CD4-positive, alpha-beta T cell treated with Interleukin-6 at 100 ng/mL for 8 hours (primary cell): ENCODE measurements around the gene FAM131A.
"Not testable (repeated sequence)": the region's sequence is repeated elsewhere in the genome, so short reads cannot be mapped to it uniquely, and the experiment has no call there.

Source experiments
- DNase-seq: peaks from one replicate; pipeline ENCODE4 v3.0.0-alpha.2; 2020; ENCODE audit warnings: mixed read lengths, low spot score

The FAM131A gene

DNA sequence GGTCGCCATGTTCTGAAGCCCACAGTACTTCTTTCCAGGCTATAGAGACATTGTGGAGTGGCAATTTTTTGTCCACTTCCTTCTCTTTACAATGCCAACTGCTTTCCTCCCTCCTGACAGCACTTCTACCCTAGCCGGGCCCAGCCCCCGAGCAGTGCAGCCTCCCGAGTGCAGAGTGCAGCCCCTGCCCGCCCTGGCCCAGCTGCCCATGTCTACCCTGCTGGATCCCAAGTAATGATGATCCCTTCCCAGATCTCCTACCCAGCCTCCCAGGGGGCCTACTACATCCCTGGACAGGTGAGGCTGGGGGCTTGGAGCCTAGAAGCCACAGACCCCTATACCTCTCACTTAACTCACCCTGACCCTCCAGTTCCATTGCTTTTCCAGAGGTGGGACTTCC, 20.2 kb upstream of the FAM131A start:
- DNase-seq, result no peak

DNA sequence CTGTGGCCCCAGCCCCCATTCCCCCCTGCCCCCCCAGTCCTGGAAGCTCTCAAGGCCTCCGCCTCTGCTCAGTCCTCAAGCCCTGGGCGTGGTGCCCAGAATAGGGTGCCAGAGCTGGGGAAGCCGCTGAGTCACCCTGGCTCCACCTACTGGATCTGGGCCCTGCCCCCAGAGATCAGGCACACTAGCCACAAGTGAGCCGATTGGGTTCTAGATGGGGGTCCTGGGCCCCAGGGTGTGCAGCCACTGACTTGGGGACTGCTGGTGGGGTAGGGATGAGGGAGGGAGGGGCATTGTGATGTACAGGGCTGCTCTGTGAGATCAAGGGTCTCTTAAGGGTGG, 17.3 kb upstream of the FAM131A start:
- DNase-seq, result no peak

DNA sequence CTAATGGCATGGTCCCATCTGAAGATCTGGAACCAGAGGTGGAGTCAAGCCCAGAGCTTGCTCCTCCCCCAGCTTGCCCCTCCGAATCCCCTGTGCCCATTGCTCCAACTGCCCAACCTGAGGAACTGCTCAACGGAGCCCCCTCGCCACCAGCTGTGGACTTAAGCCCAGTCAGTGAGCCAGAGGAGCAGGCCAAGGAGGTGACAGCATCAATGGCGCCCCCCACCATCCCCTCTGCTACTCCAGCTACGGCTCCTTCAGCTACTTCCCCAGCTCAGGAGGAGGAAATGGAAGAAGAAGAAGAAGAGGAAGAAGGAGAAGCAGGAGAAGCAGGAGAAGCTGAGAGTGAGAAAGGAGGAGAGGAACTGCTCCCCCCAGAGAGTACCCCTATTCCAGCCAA, 15.7 kb upstream of the FAM131A start:
- DNase-seq, result no peak

DNA sequence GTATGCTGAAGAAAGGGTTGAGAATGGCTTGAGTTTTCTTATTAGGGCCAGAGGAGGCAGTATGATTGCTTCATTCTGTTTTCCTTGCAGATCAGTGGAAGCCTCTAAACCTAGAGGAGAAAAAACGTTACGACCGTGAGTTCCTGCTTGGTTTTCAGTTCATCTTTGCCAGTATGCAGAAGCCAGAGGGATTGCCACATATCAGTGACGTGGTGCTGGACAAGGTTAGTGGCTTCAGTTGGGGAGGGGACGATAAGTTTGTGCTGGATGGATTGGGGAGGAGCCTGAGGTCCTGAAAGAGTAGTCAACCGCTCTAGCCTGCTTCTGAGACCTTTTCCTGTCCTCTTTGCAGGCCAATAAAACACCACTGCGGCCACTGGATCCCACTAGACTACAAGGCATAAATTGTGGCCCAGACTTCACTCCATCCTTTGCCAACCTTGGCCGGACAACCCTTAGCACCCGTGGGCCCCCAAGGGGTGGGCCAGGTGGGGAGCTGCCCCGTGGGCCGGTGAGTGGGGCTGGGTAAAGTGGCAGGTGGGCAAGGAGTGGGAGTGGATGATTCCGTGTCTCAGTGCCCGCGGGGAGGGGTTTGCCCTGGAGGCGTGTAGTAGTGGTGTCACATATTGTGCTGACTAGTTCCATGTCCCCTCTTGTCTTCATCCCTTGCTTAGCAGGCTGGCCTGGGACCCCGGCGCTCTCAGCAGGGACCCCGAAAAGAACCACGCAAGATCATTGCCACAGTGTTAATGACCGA, 14.5 kb upstream of the FAM131A start:
- DNase-seq, result no peak

DNA sequence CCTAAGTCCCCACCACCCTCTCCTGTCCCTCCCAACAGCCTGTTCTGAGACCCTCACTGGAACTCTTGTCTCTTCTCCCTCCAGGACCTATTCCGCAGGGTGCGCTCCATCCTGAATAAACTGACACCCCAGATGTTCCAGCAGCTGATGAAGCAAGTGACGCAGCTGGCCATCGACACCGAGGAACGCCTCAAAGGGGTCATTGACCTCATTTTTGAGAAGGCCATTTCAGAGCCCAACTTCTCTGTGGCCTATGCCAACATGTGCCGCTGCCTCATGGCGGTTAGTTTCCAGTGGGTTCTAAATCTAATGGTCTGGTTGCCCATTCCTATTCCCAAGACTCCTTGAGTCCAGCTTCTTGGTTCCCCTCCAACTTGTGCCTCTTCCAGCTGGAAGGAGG, 13.7 kb upstream of the FAM131A start:
- no peak for DNase-seq

DNA sequence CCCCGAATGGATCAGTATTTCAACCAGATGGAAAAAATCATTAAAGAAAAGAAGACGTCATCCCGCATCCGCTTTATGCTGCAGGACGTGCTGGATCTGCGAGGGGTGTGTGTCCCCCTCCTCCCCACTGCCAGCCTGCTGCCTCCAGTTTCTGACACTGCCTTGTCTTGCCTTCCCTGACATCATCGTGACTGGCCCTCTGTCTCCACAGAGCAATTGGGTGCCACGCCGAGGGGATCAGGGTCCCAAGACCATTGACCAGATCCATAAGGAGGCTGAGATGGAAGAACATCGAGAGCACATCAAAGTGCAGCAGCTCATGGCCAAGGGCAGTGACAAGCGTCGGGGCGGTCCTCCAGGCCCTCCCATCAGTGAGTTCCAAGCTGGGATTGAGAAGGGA, 12.1 kb upstream of the FAM131A start:
- DNase-seq, result no peak

DNA sequence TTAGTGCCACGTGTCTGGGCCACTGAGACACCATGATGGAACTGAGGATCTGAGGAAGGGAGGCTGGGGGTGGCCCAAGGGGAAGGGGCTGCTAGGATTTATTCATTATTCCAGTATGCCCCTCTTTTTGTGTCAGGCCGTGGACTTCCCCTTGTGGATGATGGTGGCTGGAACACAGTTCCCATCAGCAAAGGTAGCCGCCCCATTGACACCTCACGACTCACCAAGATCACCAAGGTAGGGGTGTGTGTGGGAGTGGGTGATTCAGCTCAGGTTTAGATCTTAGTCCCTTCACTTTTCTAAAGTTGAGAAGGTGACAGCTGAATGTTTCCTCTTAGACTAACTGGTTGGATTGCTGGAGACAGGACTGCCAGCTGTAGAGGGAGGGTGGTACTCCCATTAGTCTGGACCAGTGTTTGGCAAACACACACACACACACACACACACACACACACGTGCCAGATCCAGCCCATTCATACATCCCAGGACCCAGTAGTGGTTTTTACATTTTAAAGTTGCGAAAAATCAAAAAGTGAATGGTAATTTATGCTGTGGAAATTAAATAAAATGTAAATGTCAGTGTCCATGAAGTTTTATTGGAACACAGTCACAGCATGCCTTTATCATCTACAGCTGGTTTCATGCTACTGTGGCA, 11.6 kb upstream of the FAM131A start:
- DNase-seq, result no peak

DNA sequence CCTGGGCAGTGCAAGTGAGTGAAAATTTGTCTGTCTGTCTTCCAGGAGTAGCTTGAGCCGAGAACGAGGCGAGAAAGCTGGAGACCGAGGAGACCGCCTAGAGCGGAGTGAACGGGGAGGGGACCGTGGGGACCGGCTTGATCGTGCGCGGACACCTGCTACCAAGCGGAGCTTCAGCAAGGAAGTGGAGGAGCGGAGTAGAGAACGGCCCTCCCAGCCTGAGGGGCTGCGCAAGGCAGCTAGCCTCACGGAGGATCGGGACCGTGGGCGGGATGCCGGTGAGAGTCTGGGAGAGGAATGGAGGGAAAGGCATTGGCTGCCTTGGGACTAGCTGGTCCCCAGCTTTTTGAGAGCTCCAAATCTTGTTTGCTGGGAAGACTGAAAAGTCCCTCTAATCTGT, 10.2 kb upstream of the FAM131A start:
- DNase-seq, result no peak

DNA sequence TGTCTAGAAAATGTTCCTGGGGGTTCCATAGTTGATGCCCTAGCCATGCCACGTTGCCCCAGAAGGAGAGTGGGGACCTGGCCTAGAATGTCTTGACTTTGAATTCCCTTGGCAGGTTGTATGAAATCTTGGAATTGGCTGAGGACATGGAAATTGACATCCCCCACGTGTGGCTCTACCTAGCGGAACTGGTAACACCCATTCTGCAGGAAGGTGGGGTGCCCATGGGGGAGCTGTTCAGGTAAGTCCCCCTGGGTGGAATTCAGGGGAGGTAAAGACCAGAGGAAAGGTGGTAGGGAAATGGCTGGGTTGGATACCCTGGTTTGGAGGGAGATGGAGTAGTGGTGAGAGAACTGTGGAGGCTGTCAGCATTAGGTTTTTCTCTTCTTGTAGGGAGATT, 8.9 kb upstream of the FAM131A start:
- DNase-seq, result no peak

DNA sequence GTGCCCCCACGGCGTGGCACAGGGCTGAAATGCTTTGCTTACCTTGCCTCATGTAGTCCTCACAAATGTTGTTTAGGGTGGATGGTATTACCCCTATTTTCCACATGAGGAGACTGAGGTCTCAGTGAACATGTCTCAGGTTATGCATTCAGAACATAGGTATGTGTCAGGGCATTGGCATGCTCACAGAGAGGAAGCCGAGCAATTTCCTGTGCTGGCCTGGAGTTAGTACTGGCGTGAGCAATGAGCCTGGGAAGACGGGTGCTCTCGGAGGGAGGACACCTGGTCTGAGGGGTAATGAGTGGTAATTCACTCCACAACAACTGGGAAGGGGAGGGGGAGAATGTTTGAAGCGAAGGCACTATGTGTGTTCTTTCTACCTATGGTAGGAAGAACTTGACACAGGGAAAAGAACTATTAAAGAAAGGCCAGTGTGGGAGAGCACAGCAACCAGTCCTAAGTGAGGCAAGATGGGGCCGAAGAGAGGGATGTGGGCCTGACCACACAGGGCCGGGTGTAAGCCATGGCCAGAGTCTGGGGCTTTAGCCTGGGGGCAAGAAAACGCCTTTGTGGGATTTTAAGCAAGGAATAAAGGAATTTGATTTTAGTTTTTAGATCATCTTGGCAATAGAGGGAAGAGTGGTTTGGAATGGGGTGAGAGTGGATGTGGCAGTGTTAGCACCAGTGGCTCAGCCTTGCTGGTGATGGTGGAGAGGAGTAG, 4.9 kb upstream of the FAM131A start:
- no peak for DNase-seq

DNA sequence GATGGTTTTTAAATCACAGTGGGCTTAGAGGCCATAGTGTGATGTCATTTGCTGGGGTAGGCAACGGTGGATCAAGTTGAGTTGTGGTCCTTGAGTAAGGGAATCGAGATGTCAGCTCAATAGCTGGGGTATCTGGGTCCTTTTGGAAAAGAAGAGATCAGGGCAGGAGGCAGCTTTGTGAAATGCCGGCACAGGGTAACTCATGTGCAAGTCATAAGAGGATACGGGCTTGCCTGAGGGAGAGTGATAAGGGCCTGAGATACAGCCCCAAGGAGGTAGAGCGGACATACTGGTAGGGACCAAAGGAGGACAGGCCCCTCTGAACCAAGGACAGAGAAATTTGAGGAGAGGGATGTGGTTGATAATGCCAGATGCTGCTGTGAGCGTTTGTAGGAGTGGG, 4.2 kb upstream of the FAM131A start:
- no peak for DNase-seq

DNA sequence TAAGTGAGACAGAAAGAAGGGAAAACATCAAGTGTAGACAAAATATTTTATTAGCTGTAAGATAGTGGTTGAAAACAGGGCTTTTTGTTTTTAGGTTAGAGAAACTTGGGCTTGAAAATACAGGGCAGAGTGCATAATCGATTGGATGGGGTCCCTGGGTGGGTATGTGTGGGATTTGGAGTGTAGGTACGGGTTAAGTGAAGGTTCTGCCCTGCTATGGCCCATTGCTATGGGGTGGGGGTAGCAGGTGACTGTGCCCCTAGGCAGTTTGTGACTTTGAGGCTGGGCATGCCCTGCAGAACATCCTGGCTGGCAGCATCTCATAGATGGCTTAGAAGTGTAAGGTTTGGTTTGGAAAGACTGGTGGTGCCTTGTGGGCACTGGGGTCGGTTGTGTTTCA, 3.7 kb upstream of the FAM131A start:
- no peak for DNase-seq

DNA sequence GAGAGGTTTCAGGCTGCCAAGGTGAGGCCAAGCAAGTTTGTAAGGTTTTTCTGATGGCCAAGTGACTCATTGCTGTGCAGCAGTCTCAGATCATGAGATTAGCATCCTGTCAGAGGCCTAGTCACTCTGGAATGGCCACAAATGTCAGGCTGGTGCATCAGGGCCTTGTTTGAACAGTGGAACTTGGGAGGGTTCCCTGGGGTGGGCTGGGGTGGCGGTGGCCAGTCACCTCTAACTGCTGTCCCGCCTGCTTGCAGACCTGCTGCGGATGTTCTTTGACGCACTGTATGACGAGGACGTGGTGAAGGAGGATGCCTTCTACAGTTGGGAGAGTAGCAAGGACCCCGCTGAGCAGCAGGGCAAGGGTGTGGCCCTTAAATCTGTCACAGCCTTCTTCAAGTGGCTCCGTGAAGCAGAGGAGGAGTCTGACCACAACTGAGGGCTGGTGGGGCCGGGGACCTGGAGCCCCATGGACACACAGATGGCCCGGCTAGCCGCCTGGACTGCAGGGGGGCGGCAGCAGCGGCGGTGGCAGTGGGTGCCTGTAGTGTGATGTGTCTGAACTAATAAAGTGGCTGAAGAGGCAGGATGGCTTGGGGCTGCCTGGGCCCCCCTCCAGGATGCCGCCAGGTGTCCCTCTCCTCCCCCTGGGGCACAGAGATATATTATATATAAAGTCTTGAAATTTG, 2.8 kb upstream of the FAM131A start:
- DNase-seq, result no peak

DNA sequence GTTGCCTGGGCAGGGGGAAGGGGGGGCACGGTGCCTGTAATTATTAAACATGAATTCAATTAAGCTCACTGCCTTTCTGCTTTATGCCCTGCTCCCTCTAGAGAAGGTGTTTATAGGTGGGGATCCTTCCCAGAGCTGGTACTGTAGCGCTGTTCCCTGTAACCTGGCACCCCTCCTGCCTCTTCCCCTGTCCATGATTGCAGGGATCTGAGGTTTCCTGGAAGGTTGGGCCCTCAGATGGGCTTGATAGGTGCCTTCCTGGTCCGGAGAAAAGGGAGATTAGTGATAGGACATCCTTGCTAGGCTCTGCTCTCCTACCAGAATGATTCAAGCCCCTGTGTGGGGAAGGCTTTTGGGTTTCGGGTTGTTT, 2.1 kb upstream of the FAM131A start:
- no peak for DNase-seq

DNA sequence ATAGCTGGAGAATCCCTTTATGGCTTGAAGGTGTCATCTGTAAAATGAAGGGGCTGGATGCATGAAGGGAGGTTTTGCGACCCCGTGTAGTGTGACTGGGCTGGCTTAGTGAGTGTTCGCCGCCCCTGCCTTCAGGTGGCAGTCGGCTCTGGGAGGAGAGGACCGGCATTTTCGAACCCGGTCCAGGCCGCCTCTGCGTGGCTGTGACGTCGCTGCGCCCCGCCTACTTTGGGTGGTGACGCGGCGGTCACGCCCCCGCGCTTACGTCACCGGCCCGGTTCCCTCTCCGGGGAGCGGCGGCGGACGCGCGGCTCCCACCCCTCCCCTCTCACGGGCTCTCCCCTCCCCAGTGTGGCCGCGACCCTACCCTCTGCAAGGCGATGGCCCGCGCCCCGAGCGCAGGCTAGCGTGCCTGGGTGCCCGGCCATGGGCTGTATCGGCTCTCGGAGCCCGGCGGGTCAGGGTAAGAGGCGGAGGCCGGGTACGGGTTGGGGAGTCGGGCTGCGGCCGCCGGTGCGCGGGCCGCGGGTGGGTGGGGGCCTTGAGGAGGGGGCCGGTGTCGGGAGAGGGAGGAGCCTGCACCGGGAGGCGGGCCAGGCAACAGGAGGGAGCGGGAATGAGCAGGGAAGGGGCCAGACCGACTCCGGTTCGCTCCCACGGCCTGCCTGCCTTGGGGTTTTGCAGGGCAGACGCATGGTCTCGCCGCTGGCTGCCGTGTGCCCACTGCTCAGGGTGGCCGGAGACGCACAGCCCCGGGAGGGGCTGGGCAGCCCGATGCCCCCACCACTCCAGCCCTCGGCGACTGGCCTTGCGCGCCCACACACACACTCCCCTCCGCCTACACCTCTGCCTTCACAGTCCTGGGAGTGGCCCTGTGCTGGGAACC, 1.5 kb upstream of the FAM131A start:
- DNase-seq, result peak; percentile 79

DNA sequence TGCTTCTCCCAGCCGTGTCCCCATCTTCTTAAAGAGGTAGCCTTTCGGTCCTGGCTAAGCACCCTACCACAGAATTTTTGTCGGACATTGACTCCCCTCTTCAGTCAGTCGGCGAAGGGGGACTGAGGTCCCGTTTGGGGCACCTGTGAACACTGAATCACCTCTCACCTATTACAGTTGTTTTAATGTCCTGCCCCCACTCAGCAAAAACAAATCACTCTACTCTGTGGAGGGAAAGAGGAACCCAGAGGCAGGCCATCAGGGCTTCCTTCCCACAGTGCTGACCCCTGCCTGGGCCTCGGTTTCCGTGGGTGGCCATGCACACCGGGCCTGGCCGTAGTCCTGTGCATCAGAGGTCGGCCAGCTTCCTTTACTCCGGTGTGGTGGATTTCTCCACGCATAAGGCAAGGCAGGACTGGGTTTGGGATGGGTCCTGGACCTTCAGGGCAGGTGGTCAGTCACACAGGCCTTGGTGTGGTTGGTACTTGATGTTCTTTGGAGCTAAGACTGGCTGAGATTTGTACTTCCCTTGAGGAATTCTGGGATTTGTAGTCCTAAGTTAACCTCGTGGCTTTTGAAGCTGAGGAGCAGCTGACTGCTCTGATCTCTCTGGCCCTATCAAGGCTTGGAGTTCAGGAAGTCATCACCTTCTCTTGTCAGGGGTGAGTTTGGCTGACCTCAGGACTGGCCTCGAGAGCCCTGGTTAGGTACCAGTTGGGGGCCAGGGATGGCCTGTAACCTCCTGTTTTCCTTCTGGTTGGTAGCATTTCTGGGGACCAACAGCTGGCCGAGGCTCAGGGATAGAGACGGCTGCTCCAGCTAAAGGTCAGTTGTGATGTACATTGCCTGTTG, 627 bp upstream of the FAM131A start:
- no peak for DNase-seq

DNA sequence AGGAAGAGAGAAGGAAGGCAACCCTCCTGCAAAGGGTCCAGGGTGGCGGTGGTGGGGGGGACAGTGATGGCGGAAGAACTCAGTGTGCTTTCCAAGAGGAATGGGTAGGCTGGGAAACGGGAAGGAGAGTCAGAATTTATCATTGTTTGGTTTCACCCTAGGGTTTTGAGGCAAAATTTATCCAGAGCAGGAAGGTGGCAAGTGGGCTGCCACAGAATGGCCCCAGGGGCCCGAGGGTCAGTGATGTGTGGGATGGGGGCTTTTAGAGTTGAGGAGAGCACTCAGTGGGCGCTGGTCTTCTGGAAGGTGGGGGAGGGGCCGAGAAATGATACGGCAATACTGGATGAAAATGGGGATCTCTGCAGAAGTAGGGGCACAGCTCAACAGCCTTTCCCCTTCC, 581 bp downstream of the FAM131A start:
- no peak for DNase-seq

DNA sequence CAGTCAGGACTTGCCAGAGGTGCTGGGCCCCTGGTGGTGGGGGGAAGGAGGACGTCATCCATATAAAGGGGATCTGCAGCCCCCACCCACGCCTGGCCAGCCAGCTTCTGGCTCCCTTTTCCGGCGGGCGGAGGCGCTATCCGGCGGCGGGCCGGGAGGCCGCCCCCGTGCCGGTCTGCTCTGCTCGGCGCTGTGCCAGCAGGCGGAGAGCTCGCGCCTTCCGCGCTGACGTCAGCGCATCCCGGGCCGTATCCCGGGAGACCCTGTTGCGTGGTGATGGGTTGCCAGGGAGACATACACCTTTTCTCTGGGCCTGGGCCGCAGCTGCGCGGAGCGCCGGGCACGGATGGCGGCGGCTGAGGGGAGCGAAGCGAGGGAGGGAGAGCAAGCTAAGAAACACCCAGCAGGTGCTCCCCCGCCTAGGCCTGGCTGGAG, 1.1 kb downstream of the FAM131A start:
- DNase-seq, result no peak

DNA sequence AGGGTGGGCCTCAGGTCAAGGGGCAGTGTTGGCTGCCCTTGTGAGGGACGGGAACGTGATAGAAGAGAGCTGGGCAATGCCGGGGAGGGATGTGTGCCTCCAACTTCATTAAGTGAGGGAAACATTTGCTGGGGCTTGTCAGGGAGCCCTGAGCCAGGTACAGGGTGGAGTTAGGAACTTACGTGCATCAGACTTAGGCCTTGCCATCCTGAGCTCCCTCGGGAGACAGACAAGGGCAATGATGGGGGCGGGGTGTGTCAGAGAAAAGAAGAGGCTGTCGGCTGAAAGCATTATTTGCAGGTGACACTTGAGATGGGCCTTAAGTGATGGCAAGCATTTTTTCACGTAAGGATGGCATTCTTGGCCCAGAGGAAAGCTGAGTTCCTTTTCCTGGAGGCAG, 1.6 kb downstream of the FAM131A start:
- no peak for DNase-seq

DNA sequence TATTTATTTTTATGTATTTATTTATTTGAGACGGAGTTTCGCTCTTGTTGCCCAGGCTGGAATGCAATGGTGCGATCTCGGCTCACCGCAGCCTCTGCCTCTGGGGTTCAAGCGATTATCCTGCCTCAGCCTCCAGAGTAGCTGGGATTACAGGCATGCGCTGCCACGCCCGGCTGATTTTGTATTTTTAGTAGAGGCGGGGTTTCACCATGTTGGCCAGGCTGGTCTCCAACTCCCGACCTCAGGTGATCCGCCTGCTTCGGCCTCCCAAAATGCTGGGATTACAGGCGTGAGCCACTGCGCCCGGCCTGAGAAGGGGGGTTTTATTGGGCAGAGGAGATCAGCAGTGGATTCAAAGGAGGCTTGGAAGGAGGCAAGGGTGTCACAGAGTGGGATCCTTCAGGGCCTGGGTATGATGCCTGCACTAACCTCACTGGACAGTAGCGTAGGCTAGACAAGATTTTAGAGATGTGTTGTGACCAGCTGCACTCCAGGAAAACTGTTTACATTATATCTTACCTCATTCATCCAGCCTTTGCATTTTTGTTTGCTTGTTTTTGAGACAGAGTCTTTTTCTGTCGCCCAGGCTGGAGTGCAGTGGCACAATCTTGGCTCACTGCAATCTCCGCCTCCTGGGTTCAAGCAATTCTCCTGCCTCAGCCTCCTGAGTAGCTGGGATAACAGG, 2.2 kb downstream of the FAM131A start:
- not testable (repeated sequence) for DNase-seq
